ENCODE data around the gene NAP1L4.

The NAP1L4 gene

GRCh38 chr11:2963761-2964160, 28.4 kb downstream of the NAP1L4 start:
- no peak overlapping the region for H3K4me3 ChIP-seq (ENCODE audit: control insufficient read depth, low read depth, low read length)
- DNase-seq (ENCODE audit: low read depth) = no peak
- no peak for TF ChIP-seq CTCF (conservative IDR thresholded peaks at IDR 0.05; ENCODE audit: control insufficient read depth, insufficient read depth, low read depth, low read length)

DNA sequence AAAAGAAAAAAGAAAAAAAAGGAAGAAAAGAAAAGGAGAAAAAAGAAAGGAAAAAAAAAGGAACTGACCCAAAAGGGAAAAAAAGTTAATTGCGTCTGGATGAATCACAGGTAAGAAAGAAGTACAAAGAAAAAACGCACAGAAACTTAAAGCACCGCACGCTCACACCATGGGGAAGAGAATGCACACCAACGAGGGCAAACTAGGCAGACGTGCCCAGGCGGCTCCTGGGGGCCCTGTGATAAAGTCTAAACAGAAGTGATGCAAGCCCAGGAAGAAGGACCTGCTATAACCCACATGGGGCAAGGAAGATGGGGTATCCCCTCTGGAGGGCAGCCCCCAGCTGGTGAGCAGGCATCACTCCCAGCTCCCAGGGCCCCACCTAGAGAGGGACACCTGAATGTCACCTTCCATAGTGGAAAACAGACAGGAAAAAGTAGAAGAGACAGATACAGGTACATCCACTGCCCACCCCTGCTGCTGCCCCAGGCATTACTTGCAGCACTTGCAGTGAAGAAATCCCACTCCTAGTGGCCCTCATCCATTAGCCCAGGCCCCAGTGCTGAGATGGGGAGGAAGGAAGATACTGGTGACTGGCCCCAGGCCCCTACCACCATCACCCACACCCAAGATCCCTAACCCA, 28.9 kb downstream of the NAP1L4 start:
- H3K4me3 ChIP-seq (ENCODE audit: control insufficient read depth, low read depth, low read length) = no peak overlapping the region
- no peak for DNase-seq (ENCODE audit: low read depth)
- no peak for TF ChIP-seq CTCF (conservative IDR thresholded peaks at IDR 0.05; ENCODE audit: control insufficient read depth, insufficient read depth, low read depth, low read length)

- DNase-seq (ENCODE audit: low read depth) = no peak
- H3K4me3 ChIP-seq (ENCODE audit: control insufficient read depth, low read depth, low read length) = no peak overlapping the region
- TF ChIP-seq CTCF (conservative IDR thresholded peaks at IDR 0.05; ENCODE audit: control insufficient read depth, insufficient read depth, low read depth, low read length) = no peak
Observed at GRCh38 chr11:2961080-2961479, 31.0 kb downstream of the NAP1L4 start.

DNA sequence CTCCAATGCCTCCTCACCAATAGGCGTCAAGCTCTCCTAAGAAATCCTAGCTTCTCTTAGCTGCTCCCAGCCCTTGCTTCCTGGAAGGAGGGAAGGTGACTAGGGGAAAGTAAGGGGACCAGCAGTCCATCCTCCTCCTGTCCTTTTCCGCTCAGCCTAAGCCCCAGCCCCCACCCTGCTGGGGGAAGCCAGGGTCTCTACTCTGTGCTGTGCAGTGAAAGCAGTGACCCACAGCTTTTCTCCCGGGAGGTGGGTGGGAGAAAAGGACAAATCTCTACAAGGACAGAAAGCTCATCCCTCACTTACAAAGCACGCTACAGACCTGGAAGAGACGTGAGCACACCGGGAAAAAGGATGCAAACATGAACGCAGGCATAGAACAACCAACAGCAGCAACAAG, 32.0 kb downstream of the NAP1L4 start:
- no peak for DNase-seq (ENCODE audit: low read depth)
- H3K4me3 ChIP-seq (ENCODE audit: control insufficient read depth, low read depth, low read length) = no peak overlapping the region
- TF ChIP-seq CTCF (conservative IDR thresholded peaks at IDR 0.05; ENCODE audit: control insufficient read depth, insufficient read depth, low read depth, low read length) = no peak

DNA sequence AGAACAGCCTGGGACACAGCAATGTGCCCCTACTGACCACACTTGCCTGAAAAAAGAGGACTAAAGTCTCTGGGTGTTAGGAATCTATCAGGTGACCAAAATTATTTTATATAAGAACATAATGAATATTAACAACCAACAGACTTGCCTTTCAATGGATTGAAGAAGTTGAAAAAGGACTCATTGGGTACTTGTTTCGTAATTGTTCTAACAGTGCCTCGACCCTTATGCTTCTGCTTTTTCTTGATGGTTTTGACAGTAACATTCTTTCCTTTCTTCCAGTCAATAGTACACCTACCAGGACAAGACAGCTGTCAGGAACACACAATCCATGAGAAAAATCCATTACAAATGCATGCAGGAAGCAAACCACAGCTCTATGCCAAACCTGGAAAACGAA, 33.9 kb downstream of the NAP1L4 start:
- TF ChIP-seq CTCF (conservative IDR thresholded peaks at IDR 0.05; ENCODE audit: control insufficient read depth, insufficient read depth, low read depth, low read length) = no peak
- no peak for DNase-seq (ENCODE audit: low read depth)
- H3K4me3 ChIP-seq (ENCODE audit: control insufficient read depth, low read depth, low read length) = no peak overlapping the region

- no peak for DNase-seq (ENCODE audit: low read depth)
- TF ChIP-seq CTCF (conservative IDR thresholded peaks at IDR 0.05; ENCODE audit: control insufficient read depth, insufficient read depth, low read depth, low read length) = no peak
- H3K4me3 ChIP-seq (ENCODE audit: control insufficient read depth, low read depth, low read length) = no peak overlapping the region
Observed at GRCh38 chr11:2955906-2956476, 36.1 kb downstream of the NAP1L4 start.

Data from fibroblast of mammary gland (primary cell).